HepG2 (cell line): ENCODE results near the gene RNFT2. TPM values are rescaled to one million over a fixed set of nuclear protein-coding genes. Genes with fewer than 3 reads are reported as not detected.

Experiments used
- ARID2 ChIP-seq: sonication (generic); formaldehyde crosslinking; IDR thresholded peaks from 2 replicates; pipeline ENCODE4 v1.8.1; 2022; ENCODE audit warnings: mild to moderate bottlenecking, missing genetic modification reagents, borderline replicate concordance
- CENPBD1 ChIP-seq: sonication (generic); formaldehyde crosslinking; IDR thresholded peaks from 2 replicates; pipeline ENCODE4 v1.8.0; 2022; ENCODE audit warnings: missing genetic modification reagents, low read depth, mild to moderate bottlenecking, borderline replicate concordance
- JDP2 ChIP-seq: sonication (generic); formaldehyde crosslinking; IDR thresholded peaks from 2 replicates; pipeline ENCODE4 v1.8.1; 2022; ENCODE audit warnings: missing genetic modification reagents, borderline replicate concordance
- KDM4B ChIP-seq: sonication (generic); formaldehyde crosslinking; IDR thresholded peaks from 2 replicates; pipeline ENCODE4 v1.4.0; 2020; ENCODE audit warnings: missing genetic modification reagents
- SAP130 ChIP-seq: IDR thresholded peaks from 2 replicates; pipeline ENCODE4 v1.6.1; 2016; ENCODE audit warnings: low read depth
- SIN3A ChIP-seq: IDR thresholded peaks from 2 replicates; pipeline ENCODE4 v1.6.1; 2011; ENCODE audit warnings: low read depth, mild to moderate bottlenecking, control low read depth, low read length, borderline replicate concordance
- TFDP1 ChIP-seq: IDR thresholded peaks from 2 replicates; pipeline ENCODE4 v1.6.1; 2016; ENCODE audit warnings: missing compliant biosample characterization, missing genetic modification reagents, borderline replicate concordance
- TGIF2 ChIP-seq: IDR thresholded peaks from 2 replicates; pipeline ENCODE4 v1.6.1; 2016; ENCODE audit warnings: control low read depth, missing compliant biosample characterization
- TMF1 ChIP-seq: sonication (generic); formaldehyde crosslinking; IDR thresholded peaks from 2 replicates; pipeline ENCODE4 v1.8.1; 2022; ENCODE audit warnings: low read depth, missing genetic modification reagents
- ZBTB4 ChIP-seq: sonication (generic); formaldehyde crosslinking; IDR thresholded peaks from 2 replicates; pipeline ENCODE4 v1.4.0; 2020; ENCODE audit warnings: missing genetic modification reagents, mild to moderate bottlenecking, borderline replicate concordance
- ZNF138 ChIP-seq: sonication (generic); formaldehyde crosslinking; IDR thresholded peaks from 2 replicates; pipeline ENCODE4 v1.5.0; 2020; ENCODE audit warnings: mild to moderate bottlenecking, low read depth, missing genetic modification reagents
- ZNF263 ChIP-seq: sonication (generic); formaldehyde crosslinking; IDR thresholded peaks from 2 replicates; pipeline ENCODE4 v1.4.0; 2020; ENCODE audit warnings: missing genetic modification reagents
- ZNF362 ChIP-seq: sonication (generic); formaldehyde crosslinking; IDR thresholded peaks from 2 replicates; pipeline ENCODE4 v1.4.0; 2020; ENCODE audit warnings: missing genetic modification reagents, mild to moderate bottlenecking, borderline replicate concordance
- ZNF512 ChIP-seq: sonication (generic); formaldehyde crosslinking; IDR thresholded peaks from 2 replicates; pipeline ENCODE4 v1.4.0; 2020; ENCODE audit warnings: mild to moderate bottlenecking, missing genetic modification reagents
- ZNF530 ChIP-seq: sonication (generic); formaldehyde crosslinking; IDR thresholded peaks from 2 replicates; pipeline ENCODE4 v1.5.0; 2020; ENCODE audit warnings: low read depth, mild to moderate bottlenecking, missing genetic modification reagents
- ZNF546 ChIP-seq: sonication (generic); formaldehyde crosslinking; conservative IDR thresholded peaks from 2 replicates; pipeline ENCODE4 v1.8.1; 2023; ENCODE audit warnings: mild to moderate bottlenecking, missing genetic modification reagents
- ZNF629 ChIP-seq: sonication (generic); formaldehyde crosslinking; conservative IDR thresholded peaks from 2 replicates; pipeline ENCODE4 v1.5.0; 2020; ENCODE audit warnings: missing genetic modification reagents
- ZSCAN5A ChIP-seq: sonication (generic); formaldehyde crosslinking; IDR thresholded peaks from 2 replicates; pipeline ENCODE4 v1.8.0; 2022; ENCODE audit warnings: mild to moderate bottlenecking, missing genetic modification reagents, borderline replicate concordance
- polyA plus RNA-seq, 8 experiments: library from polyadenylated mRNA; depleted of rRNA in 3 of 8; stranded (reverse) in 7 of 8; unstranded in 1 of 8; fragments of >200 nt; fragmentation: Illumina TruSeq in 4 of 8; extraction: Trizol in 4 of 8; gene quantifications; 2 replicates each; pipeline versions ENCODE4 v1.2.1 to v1.2.3, GENCODE V29; 2011 to 2016; ENCODE audit warnings: low read depth in 4 of 8, missing spikeins in 1 of 8, mixed read lengths in 1 of 8; ENCODE audit not compliant: insufficient read depth in 1 of 8
- total RNA-seq, 5 experiments: library from RNA; depleted of rRNA; stranded (reverse); fragments of >200 nt; fragmentation: Illumina TruSeq; extraction: Trizol; gene quantifications; 2 replicates each; pipeline ENCODE4 v1.2.3, GENCODE V29; 2016; ENCODE audit warnings: low read depth in 1 of 5

The RNFT2 gene
- total and polyA plus RNA-seq, 2 of the 13 experiments (the other 11 are each of a cell fraction or from before 2014, with no cell fraction given): 3.3 to 8.3 TPM

- TF ChIP-seq ZSCAN5A (CRISPR knock-in tag) (no peak), KDM4B (no peak), ZNF362 (CRISPR knock-in tag) (peak; percentile 67), ZNF263 (CRISPR knock-in tag) (no peak), ZNF138 (no peak), SAP130 (CRISPR knock-in tag) (peak; percentile 93), ZNF512 (no peak; the same call in 1 of the 2 replicates), JDP2 (no peak), SIN3A (no peak), TMF1 (CRISPR knock-in tag) (peak; percentile 38; the same call in 1 of the 2 replicates), ZNF530 (CRISPR knock-in tag) (no peak), CENPBD1 (CRISPR knock-in tag) (no peak), ARID2 (CRISPR knock-in tag) (no peak), ZBTB4 (CRISPR knock-in tag) (no peak), TGIF2 (no peak; the same call in 1 of the 2 replicates), ZNF546 (CRISPR knock-in tag) (no peak), TFDP1 (CRISPR knock-in tag) (peak; percentile 67; the same call in 1 of the 2 replicates), ZNF629 (CRISPR knock-in tag) (no peak)
Measured at GRCh38 chr12:116737774-116738657, at the start of gene RNFT2, which contains the start of gene SPRING1 (continued).
